Placental pericyte (primary cell): ENCODE measurements around the gene PPM1N. TPM values are rescaled to one million over a fixed set of nuclear protein-coding genes. Genes with fewer than 3 reads are reported as not detected.

Experiments
- total RNA-seq: library from RNA; depleted of rRNA; stranded (reverse); fragments of >200 nt; gene quantifications from 2 replicates; pipeline ENCODE4 v1.2.3, GENCODE V29; 2012

PPM1N gene
- total RNA-seq, result 0.43 and 1.5 TPM in 2 replicates

GRCh38 chr19:45498411-45499195 is at the start of gene PPM1N:
Gene PPM1N (plus strand): TSS chr19:45498443. CDS start chr19:45498473, 30 bp downstream.

GRCh38 chr19:45467456-45468158 is 30.6 kb upstream of the PPM1N start, which contains the start of gene FOSB:
Gene FOSB (plus strand): TSS chr19:45467996. CDS start chr19:45468587, 591 bp downstream.

GRCh38 chr19:45506989-45507871 is 9.0 kb downstream of the PPM1N start, which contains the start of gene VASP:
Gene VASP (plus strand): TSS chr19:45507479. CDS start chr19:45507772, 293 bp downstream.

Other genes starting within 250 kb of the PPM1N start
- 13.7 and 19.9 TPM in 2 replicates for gene MARK4, start 247.2 kb upstream of the PPM1N start, total RNA-seq
- gene CKM, start 175.6 kb upstream of the PPM1N start, total RNA-seq, result not detected in 2 replicates
- 0.22 TPM in 1 of 2 replicates, not detected in the other for gene KLC3, start 157.7 kb upstream of the PPM1N start, total RNA-seq
- 39.6 and 46.1 TPM in 2 replicates for gene ERCC2, start 127.9 kb upstream of the PPM1N start, total RNA-seq
- gene PPP1R13L, start 93.4 kb upstream of the PPM1N start, total RNA-seq, result 1.3 and 8.9 TPM in 2 replicates
- 7.7 and 16.3 TPM in 2 replicates for gene POLR1G, start 91.8 kb upstream of the PPM1N start, total RNA-seq
- 79.0 and 128 TPM in 2 replicates for gene ERCC1, start 74.5 kb upstream of the PPM1N start, total RNA-seq
- gene FOSB, start 30.4 kb upstream of the PPM1N start, total RNA-seq, result 3.6 and 5.9 TPM in 2 replicates
- gene RTN2, start 1.4 kb upstream of the PPM1N start, total RNA-seq, result 7.7 and 9.2 TPM in 2 replicates
- gene VASP, start 9.0 kb downstream of the PPM1N start, total RNA-seq, result 89.9 and 243 TPM in 2 replicates
- gene OPA3, start 86.4 kb downstream of the PPM1N start, total RNA-seq, result 9.2 and 12.9 TPM in 2 replicates
- gene GPR4, start 103.8 kb downstream of the PPM1N start, total RNA-seq, result under 0.01 and 0.72 TPM in 2 replicates
- gene EML2, start 141.0 kb downstream of the PPM1N start, total RNA-seq, result 42.9 and 56.2 TPM in 2 replicates
- gene GIPR, start 169.8 kb downstream of the PPM1N start, total RNA-seq, result not detected in 2 replicates
- gene SNRPD2, start 193.5 kb downstream of the PPM1N start, total RNA-seq, result 157 and 234 TPM in 2 replicates
- 20.6 and 29.8 TPM in 2 replicates for gene QPCTL, start 194.2 kb downstream of the PPM1N start, total RNA-seq
- gene FBXO46, start 232.5 kb downstream of the PPM1N start, total RNA-seq, result 6.6 and 10.5 TPM in 2 replicates
- under 0.01 TPM in 1 of 2 replicates, not detected in the other for gene MEIOSIN, start 235.0 kb downstream of the PPM1N start, total RNA-seq